HG03521 (cell line): ENCODE measurements around the gene ATP9B.
"Not testable (repeated sequence)": the region's sequence is repeated elsewhere in the genome, so short reads cannot be mapped to it uniquely, and the experiment has no call there.

Source experiments
- ATAC-seq: cut with Tn5 transposase; IDR thresholded peaks from one replicate; pipeline ENCODE4 v1.9.1; 2021; ENCODE audit warnings: mild to moderate bottlenecking, moderate library complexity; ENCODE audit not compliant: unreplicated experiment

Gene ATP9B

GRCh38 chr18:79354350-79354749 is 285.2 kb downstream of the ATP9B start:
- no peak for ATAC-seq

DNA sequence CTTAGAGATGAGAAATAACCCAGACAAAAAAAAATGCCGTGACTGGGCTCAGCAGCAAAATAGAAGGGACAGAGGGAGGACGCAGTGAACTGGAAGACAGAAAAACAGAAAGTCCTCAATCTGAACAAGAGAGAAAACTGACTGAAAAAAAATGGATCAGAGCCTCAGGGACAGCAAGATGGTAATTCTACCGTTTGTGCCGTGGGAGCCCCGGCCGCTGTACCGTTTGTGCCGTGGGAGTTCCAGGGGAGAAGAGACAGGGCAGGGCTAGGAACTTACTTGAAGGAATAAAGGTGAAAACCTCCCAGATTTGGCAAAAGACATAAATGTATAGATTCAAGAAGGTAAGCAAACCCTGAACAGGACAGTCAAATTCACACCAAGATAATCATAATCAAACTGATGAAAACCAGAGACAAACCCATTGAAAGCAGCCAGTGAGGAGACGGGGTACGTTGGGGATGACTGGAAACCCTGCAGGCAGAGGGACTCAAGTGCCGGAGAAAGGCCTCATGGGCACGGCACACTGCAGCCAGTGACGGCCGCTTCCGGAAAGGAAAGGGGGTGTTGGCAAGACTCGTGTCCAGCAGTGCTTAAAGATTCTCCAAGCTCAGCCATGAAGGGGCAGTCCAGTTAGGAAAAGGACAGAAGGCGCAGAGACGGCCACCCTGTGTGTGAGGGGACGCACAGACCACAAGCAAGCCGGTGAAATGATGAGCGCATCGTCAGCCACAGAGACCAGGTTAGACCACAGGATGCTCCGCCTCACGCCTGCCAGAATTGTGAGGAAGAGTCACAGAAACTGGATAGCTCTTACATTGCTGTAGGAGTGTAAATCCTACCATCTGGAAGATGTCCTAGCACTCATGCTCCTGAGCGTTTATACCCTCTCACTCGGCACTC is 286.5 kb downstream of the ATP9B start:
- peak; percentile 14 for ATAC-seq

DNA sequence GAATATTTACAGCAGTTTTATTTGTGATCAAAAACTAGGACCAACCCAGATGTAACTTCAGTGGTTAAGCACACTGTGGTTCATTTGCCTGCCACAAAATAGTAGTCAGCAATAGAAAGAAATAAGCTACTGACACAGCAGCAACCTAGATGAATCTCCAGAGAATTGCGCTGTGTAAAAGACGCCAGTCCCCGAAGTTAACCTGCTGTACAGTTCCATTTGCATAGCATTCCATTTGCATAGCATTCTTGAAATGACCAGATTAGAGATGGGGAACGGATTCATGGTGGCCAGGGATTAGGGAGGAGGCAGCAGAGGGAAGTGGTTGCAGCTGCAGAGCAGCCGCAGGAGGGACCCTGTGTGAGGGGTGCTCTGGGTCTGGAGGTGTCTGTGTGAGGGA is 287.2 kb downstream of the ATP9B start:
- peak; percentile 88 for ATAC-seq

DNA sequence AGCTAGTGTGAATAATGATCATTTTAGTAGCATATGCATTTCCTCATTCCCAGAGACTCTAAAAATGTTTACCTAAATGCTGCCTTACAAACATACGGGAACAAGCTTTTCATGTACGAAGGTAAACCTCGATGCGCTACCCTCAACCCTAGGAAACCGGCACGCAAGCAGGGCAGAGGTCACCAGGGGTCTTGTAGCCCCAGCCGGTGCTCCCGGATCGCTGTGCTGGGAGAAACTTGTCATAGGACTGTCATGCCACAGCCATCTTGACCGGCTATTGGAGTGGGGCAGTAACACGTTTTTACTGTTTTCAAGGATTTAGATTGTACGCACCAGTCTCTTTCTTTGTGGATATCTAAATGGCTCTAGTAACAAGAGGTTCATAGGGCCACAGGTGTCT is 291.7 kb downstream of the ATP9B start:
- ATAC-seq: no peak

GRCh38 chr18:79361766-79362522 is 292.8 kb downstream of the ATP9B start:
- ATAC-seq: no peak

- ATAC-seq: no peak
Observed at GRCh38 chr18:79365701-79366100, 296.5 kb downstream of the ATP9B start.

DNA sequence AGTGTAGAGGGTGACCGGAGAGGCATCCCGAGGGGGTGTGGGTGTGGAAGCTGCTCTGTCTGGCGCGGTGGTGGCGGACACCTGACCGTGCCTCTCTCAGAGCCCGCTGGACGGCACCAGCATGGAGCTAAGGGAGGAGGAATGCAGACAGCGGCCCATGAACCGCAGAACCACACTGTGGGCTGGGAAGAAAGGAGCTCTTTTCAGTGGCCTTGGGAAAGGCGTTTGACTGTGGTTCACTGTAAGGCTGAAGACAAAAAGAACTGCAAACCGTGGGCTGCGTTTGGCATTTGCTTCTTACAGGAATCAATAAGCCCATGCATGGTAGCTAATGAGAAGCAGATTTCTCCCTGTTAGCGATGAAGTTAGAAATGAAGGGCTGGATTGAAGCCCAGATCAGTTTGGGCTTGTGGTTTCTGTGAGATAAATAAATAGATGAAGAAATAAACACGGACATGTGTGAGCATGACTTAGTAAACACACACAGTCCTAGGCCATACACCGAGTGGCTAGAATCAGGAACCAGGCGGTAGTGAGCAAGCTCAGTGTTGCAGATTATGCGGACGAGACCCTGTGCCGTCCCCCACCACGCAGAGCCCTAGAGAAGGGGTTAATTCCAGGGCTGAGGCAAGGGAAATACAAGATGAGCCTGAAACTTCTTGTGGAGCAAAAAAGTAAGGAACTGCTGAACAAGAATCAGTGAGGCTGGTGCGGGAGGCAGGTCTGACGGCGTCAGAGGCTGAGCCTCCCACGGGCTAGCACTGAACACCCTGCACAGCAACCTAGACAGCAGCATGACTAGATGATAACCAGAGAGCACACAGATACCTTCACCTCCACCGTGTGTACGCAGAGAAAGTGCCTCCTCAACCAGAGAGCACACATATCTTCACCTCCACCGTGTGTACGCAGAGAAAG is 297.2 kb downstream of the ATP9B start:
- ATAC-seq: no peak

DNA sequence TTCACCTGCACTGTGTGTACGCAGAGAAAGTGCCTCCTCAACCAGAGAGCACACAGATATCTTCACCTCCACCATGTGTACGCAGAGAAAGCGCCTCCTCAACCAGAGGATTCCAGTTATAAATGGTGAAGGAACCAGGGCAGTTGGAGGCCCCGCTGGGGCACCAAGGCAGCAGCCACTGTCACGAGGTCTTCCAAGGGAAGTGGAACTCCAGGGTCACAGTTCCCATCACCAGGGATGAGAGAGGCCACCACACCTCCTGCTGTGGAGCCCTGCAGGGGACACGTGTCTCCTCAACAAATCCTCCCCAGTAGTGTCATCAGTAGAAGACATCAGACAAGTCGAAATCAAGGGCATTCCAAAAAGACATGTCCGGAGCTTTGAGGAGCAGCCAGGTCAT is 298.3 kb downstream of the ATP9B start:
- ATAC-seq: no peak

DNA sequence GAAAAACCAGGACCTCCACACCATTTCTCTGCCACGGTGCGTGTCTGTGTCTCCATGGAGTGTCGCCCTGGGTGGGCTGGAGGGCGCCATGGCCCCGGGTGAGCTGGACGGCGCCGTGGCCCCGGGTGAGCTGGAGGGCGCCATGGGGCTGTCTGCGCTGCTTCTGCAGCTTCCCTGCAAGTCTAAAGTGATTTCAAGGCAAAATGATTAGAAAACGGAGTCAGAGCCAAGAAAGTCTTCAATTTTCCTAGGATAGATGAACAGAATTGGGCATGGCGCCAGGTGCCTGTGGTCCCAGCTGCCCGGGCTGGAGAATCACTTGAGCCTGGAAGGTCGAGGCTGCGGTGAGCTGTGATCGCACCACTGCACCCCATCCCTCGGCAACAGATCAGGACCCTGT is 298.8 kb downstream of the ATP9B start:
- no peak for ATAC-seq

DNA sequence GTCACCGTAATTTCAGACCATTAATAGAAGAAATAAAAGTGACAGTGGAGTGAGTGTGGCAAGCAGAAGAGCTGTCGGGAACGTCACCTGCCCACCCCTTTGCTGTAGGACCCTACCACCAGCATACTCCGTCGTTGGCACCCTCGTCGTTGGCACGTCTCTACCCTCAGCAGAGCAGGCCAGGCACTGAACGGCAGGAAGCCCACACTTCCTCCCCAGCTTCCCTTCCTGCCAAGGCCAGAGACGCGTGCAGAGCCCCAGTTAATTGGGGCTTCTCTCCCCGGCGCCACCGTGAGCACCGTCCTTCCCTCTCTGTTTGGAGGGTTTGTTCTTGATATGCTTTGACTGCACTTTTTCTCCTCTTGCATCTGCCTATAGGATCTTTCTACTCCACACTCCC is 299.5 kb downstream of the ATP9B start:
- no peak for ATAC-seq

- ATAC-seq: no peak
Observed at GRCh38 chr18:79371561-79372121, 302.4 kb downstream of the ATP9B start.

DNA sequence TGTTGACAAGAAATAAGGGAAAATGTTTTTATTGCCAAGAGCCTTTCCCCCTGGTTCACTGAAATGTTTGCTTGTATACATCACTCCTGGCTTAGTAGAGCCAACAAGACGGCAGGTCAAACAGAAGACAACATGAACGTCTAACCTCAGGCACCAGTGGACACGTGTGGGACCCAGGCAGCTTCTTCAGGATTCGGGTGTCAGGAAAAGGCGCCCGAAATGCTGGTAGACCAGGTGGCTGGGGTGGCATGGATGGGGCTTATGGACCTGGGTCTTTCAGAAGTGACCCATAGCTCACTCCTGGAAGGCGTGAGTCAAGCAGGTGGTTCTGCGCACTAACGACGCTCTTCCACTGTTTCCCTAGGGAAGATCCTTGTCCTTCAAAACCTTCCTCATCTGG is 303.3 kb downstream of the ATP9B start:
- no peak for ATAC-seq

GRCh38 chr18:79372991-79373390 is 303.8 kb downstream of the ATP9B start:
- no peak for ATAC-seq

DNA sequence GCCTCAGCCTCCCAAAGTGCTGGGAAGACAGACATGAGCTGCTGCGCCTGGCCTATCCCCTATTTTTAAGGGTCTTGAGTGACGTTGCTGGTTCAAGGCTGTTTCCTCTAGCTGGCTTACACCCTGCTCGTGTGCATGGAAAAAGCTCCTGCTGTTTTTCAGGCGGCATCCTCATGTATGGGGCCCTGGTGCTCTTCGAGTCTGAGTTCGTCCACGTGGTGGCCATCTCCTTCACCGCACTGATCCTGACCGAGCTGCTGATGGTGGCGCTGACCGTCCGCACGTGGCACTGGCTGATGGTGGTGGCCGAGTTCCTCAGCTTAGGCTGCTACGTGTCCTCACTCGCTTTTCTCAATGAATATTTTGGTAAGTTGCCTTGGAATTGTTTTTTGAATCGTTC is 304.5 kb downstream of the ATP9B start:
- ATAC-seq: no peak

- peak; percentile 87 for ATAC-seq
Observed at GRCh38 chr18:79374408-79375171, 305.4 kb downstream of the ATP9B start.

GRCh38 chr18:79375441-79376154 is 306.4 kb downstream of the ATP9B start:
- ATAC-seq: no peak

- ATAC-seq: not testable (repeated sequence)
Observed at GRCh38 chr18:79376661-79377060, 307.5 kb downstream of the ATP9B start.

- no peak for ATAC-seq
Observed at GRCh38 chr18:79377187-79377891, 308.1 kb downstream of the ATP9B start.
